H1 (cell line): Measurements from ENCODE around the gene ENOX2. TPM values are rescaled to one million over a fixed set of nuclear protein-coding genes. Genes with fewer than 3 reads are reported as not detected.

Experiments
- BCL11A ChIP-seq, 2 experiments: IDR thresholded peaks; one replicate each; pipeline ENCODE4 v1.6.1; 2011; ENCODE audit warnings: low read depth in 2 of 2, low read length in 2 of 2, mild to moderate bottlenecking in 2 of 2
- CBX8 ChIP-seq: fragments of 300-800, 300-1000 bp; sonication (generic); IDR thresholded peaks from 2 replicates; pipeline ENCODE4 v1.7.1; 2016; ENCODE audit warnings: low read depth, low read length, borderline replicate concordance
- GTF2F1 ChIP-seq: IDR thresholded peaks from 2 replicates; pipeline ENCODE4 v1.6.1; 2012; ENCODE audit warnings: low read depth, low read length, improper control_type of control experiment, borderline replicate concordance
- POU5F1 ChIP-seq: IDR thresholded peaks from 2 replicates; pipeline ENCODE4 v1.6.1; 2011; ENCODE audit warnings: low read depth, mild to moderate bottlenecking, low read length, moderate library complexity
- RXRA ChIP-seq: IDR thresholded peaks from 2 replicates; pipeline ENCODE4 v1.6.1; 2011; ENCODE audit warnings: low read depth, mild to moderate bottlenecking, low read length, moderate library complexity; ENCODE audit not compliant: insufficient read depth
- SAP30 ChIP-seq: fragments of 300-600 bp; sonication (generic); IDR thresholded peaks from 2 replicates; pipeline ENCODE4 v1.7.1; 2012; ENCODE audit warnings: low read length, moderate library complexity, mild to moderate bottlenecking, inconsistent platforms; ENCODE audit not compliant: insufficient read depth, insufficient replicate concordance
- TAF7 ChIP-seq: optimal IDR thresholded peaks from 2 replicates; pipeline ENCODE3; 2011; ENCODE audit warnings: low read depth, mild to moderate bottlenecking, inconsistent platforms, low read length, moderate library complexity, borderline replicate concordance
- polyA plus RNA-seq, 7 experiments: library from polyadenylated mRNA; depleted of rRNA in 3 of 7; stranded (reverse) in 5 of 7; unstranded in 2 of 7; fragments of >200 nt in 5 of 7; fragments of 200-250 nt in 2 of 7; gene quantifications; 1 replicate in 5 of 7; 2 replicates in 1 of 7; 4 replicates in 1 of 7; pipeline versions ENCODE4 v1.2.1 to v1.2.3, GENCODE V29; 2011 to 2013; ENCODE audit warnings: missing spikeins in 2 of 7, mixed read lengths in 2 of 7
- total RNA-seq: library from RNA; stranded (reverse); fragmentation: NEBNext Ultra II Directional; extraction: Animal tissue kit (Norgen Biotek cat#: 25700); gene quantifications from 2 replicates; pipeline ENCODE4 v1.2.1, GENCODE V29; 2021

Gene ENOX2
- total and polyA plus RNA-seq, 2 of the 8 experiments (the other 6 are each of a cell fraction or from before 2014, with no cell fraction given), result 4.5 to 12.3 TPM

DNA sequence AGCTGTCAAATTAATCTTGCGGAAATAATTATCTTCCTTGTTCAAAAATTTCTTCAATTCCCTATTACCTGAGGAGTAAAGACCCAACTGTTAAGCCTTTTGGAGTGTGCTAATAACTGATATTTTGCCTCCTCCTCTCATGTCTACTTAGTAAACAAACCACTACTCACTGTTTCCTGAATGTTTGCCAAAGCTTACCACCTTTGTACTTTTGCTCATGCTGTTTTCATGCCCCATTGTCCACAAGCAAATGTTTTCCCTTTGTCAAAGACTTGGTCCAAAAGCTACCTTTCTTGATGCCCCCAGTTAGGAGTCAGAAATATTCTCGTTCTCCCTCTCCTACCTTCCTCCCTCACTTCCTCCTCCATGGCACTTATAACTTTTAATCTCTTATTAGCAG is 226.1 kb downstream of the ENOX2 start (continued):
- TF ChIP-seq TAF7, result no peak
- TF ChIP-seq GTF2F1, result no peak
- no peak for TF ChIP-seq RXRA
- no peak for TF ChIP-seq SAP30
- TF ChIP-seq BCL11A (IDR thresholded peaks at IDR 0.05; ENCODE audit: low read depth in 2 of 2, low read length in 2 of 2), result no peak
- no peak for TF ChIP-seq POU5F1
- no peak for TF ChIP-seq CBX8
